H9 (cell line): ENCODE results near the gene CEP162. TPM values are rescaled to one million over a fixed set of nuclear protein-coding genes. Genes with fewer than 3 reads are reported as not detected.

ENCODE experiments used
- DNase-seq: peaks from one replicate; pipeline ENCODE4 v3.0.0-alpha.2; 2017
- H2AFZ ChIP-seq: one replicate; pipeline ENCODE4 v1.6.1; 2013; ENCODE audit warnings: mild to moderate bottlenecking, low read length, control low read depth, moderate library complexity
- H2AK5ac ChIP-seq: 2 replicates; pipeline ENCODE4 v1.6.1; 2013; ENCODE audit warnings: low read length, control low read depth, mixed read lengths; ENCODE audit not compliant: insufficient read length
- H2BK120ac ChIP-seq: one replicate; pipeline ENCODE4 v1.6.1; 2013; ENCODE audit warnings: low read depth, mild to moderate bottlenecking, low read length, control low read depth, inconsistent platforms; ENCODE audit not compliant: poor library complexity, severe bottlenecking
- H2BK12ac ChIP-seq: 2 replicates; pipeline ENCODE4 v1.6.1; 2013; ENCODE audit warnings: low read length, control low read depth, mixed read lengths, low read depth; ENCODE audit not compliant: insufficient read length
- H2BK15ac ChIP-seq: 2 replicates; pipeline ENCODE4 v1.6.1; 2013; ENCODE audit warnings: low read depth, low read length, control low read depth
- H2BK20ac ChIP-seq: one replicate; pipeline ENCODE4 v1.6.1; 2013; ENCODE audit warnings: low read depth, mild to moderate bottlenecking, low read length, control low read depth, inconsistent platforms; ENCODE audit not compliant: poor library complexity, severe bottlenecking
- H2BK5ac ChIP-seq: 2 replicates; pipeline ENCODE4 v1.6.1; 2013; ENCODE audit warnings: low read length, control low read depth, mixed read lengths; ENCODE audit not compliant: insufficient read length
- H3K14ac ChIP-seq: 2 replicates; pipeline ENCODE4 v1.6.1; 2013; ENCODE audit warnings: low read length, control low read depth; ENCODE audit not compliant: insufficient read depth
- H3K18ac ChIP-seq: 2 replicates; pipeline ENCODE4 v1.6.1; 2013; ENCODE audit warnings: low read depth, mild to moderate bottlenecking, mixed read lengths, low read length, control low read depth; ENCODE audit not compliant: insufficient read length
- H3K23ac ChIP-seq: 2 replicates; pipeline ENCODE4 v1.6.1; 2013; ENCODE audit warnings: low read length, control low read depth, mixed read lengths, low read depth; ENCODE audit not compliant: insufficient read length
- H3K23me2 ChIP-seq: 2 replicates; pipeline ENCODE4 v1.6.1; 2013; ENCODE audit warnings: low read depth, mild to moderate bottlenecking, mixed read lengths, low read length, control low read depth; ENCODE audit not compliant: insufficient read length, poor library complexity, severe bottlenecking
- H3K27ac ChIP-seq: 2 replicates; pipeline ENCODE4 v1.5.1; 2013; ENCODE audit warnings: low read length, control low read depth, mixed read lengths, low read depth; ENCODE audit not compliant: insufficient read length
- H3K27me3 ChIP-seq: 2 replicates; pipeline ENCODE4 v1.6.1; 2013; ENCODE audit warnings: low read length, control low read depth, inconsistent platforms; ENCODE audit not compliant: insufficient read depth
- H3K4ac ChIP-seq: 2 replicates; pipeline ENCODE4 v1.6.1; 2013; ENCODE audit warnings: low read depth, mild to moderate bottlenecking, control low read depth, inconsistent platforms, low read length, moderate library complexity
- H3K4me1 ChIP-seq: 2 replicates; pipeline ENCODE4 v1.6.1; 2013; ENCODE audit warnings: low read length, control low read depth, inconsistent platforms; ENCODE audit not compliant: insufficient read depth
- H3K4me2 ChIP-seq: 2 replicates; pipeline ENCODE4 v1.6.1; 2013; ENCODE audit warnings: low read length, control low read depth, mixed read lengths; ENCODE audit not compliant: insufficient read length, insufficient read depth
- H3K56ac ChIP-seq: 2 replicates; pipeline ENCODE4 v1.6.1; 2013; ENCODE audit warnings: low read depth, mild to moderate bottlenecking, mixed read lengths, low read length, control low read depth; ENCODE audit not compliant: insufficient read length
- H3K79me1 ChIP-seq: 2 replicates; pipeline ENCODE4 v1.6.1; 2013; ENCODE audit warnings: low read depth, mild to moderate bottlenecking, moderate library complexity, low read length, control low read depth, inconsistent platforms; ENCODE audit not compliant: insufficient read depth, poor library complexity, severe bottlenecking
- H3K79me2 ChIP-seq: 2 replicates; pipeline ENCODE4 v1.6.1; 2013; ENCODE audit warnings: low read length, control low read depth, inconsistent platforms; ENCODE audit not compliant: insufficient read depth
- H3K9ac ChIP-seq: 2 replicates; pipeline ENCODE4 v1.6.1; 2013; ENCODE audit warnings: low read length, control low read depth, mixed read lengths; ENCODE audit not compliant: insufficient read length; ENCODE audit errors: extremely low read depth
- H3K9me3 ChIP-seq: one replicate; pipeline ENCODE4 v1.6.1; 2013; ENCODE audit warnings: low read depth, low read length, inconsistent platforms; ENCODE audit not compliant: control insufficient read depth
- H3T11ph ChIP-seq: one replicate; pipeline ENCODE4 v1.6.1; 2013; ENCODE audit warnings: mild to moderate bottlenecking, low read length, control low read depth, inconsistent platforms
- H4K20me1 ChIP-seq: one replicate; pipeline ENCODE4 v1.6.1; 2013; ENCODE audit not compliant: control insufficient read depth, insufficient read length, insufficient read depth
- H4K5ac ChIP-seq: 2 replicates; pipeline ENCODE4 v1.6.1; 2013; ENCODE audit warnings: low read depth, mild to moderate bottlenecking, mixed read lengths, low read length, control low read depth; ENCODE audit not compliant: insufficient read length
- H4K8ac ChIP-seq: replicated peaks from 2 replicates; pipeline ENCODE4 v1.6.1; 2013; ENCODE audit warnings: low read length, control low read depth, mixed read lengths, low read depth; ENCODE audit not compliant: insufficient read length
- H4K91ac ChIP-seq: 2 replicates; pipeline ENCODE4 v1.6.1; 2013; ENCODE audit warnings: low read depth, mild to moderate bottlenecking, moderate library complexity, mixed read lengths, low read length, control low read depth; ENCODE audit not compliant: insufficient read length
- H3K27ac Mint-ChIP-seq, 3 experiments: 2 replicates in 2 of 3; 3 replicates in 1 of 3; pipeline ENCODE4 v1.8.0; 2020 to 2021; ENCODE audit warnings: mixed read lengths in 3 of 3, mild to moderate bottlenecking in 1 of 3, moderate library complexity in 1 of 3
- H3K27me3 Mint-ChIP-seq: 2 replicates; pipeline ENCODE4 v1.8.0; 2021; ENCODE audit warnings: low read depth, mild to moderate bottlenecking, moderate library complexity, mixed read lengths
- H3K36me3 Mint-ChIP-seq, 3 experiments: 2 replicates in 2 of 3; 3 replicates in 1 of 3; pipeline ENCODE4 v1.8.0; 2020 to 2021; ENCODE audit warnings: low read depth in 3 of 3, mixed read lengths in 3 of 3; ENCODE audit not compliant: insufficient read depth in 1 of 3
- H3K4me1 Mint-ChIP-seq, 2 experiments: 2 replicates each; pipeline ENCODE4 v1.8.0; 2020; ENCODE audit warnings: mixed read lengths in 2 of 2
- H3K4me3 Mint-ChIP-seq, 2 experiments: 2 replicates in 1 of 2; 3 replicates in 1 of 2; pipeline ENCODE4 v1.8.0; 2020 to 2021; ENCODE audit warnings: mild to moderate bottlenecking in 2 of 2, mixed read lengths in 2 of 2, moderate library complexity in 1 of 2
- H3K9me3 Mint-ChIP-seq, 2 experiments: 2 replicates in 1 of 2; 3 replicates in 1 of 2; pipeline ENCODE4 v1.8.0; 2020; ENCODE audit warnings: mild to moderate bottlenecking in 2 of 2, mixed read lengths in 2 of 2, moderate library complexity in 1 of 2
- WGBS: extraction: QIAGEN DNeasy Blood & Tissue Kit; methylation state at CpG from one replicate; pipeline ENCODE4 v1.1.7; 2013; ENCODE audit warnings: missing lambda C conversion rate, low lambda C conversion rate, mixed read lengths; ENCODE audit not compliant: insufficient read length; ENCODE audit errors: extremely low coverage; 5-methylcytosine and 5-hydroxymethylcytosine counted together
- total RNA-seq: library from RNA; stranded (reverse); gene quantifications from 2 replicates; pipeline ENCODE4 v1.2.1, GENCODE V29; 2021
- TF ChIP-seq, protein P1 (sequence below): fragments of 200-600 bp; sonication (generic); conservative IDR thresholded peaks from 3 replicates; pipeline ENCODE4 v1.8.0; 2021; ENCODE audit warnings: antibody characterized with exemption, mild to moderate bottlenecking

CEP162 gene
- total RNA-seq, 1 experiment from 2014 or later = 11.5 TPM

DNA sequence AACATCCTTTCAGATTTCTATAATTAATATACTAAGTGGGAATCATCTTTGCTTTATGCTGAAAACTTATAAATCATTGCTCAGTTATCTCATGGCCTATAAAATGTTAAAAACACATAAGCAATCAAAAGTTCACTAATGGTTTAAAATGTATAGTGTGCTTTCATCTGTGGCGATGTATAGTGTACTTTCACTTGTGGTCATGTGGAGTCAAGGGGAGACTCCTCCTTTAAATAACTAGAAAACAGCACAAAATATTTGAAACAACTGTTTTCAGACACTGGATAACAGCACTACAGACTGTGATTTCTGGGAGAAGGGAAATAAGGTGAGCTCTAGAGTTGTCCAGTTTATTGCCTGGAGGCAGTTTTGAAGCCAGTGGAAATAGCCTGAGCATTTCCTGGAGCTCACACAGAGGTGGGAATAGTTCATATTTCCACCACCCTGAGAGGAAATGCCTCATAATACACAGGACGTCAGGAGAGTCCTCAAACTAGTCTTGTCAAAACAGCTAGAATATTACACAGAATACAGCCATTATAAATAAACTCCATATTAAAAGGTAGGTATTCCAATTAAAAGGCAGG, 89.4 kb downstream of the CEP162 start:
- H3K79me2 ChIP-seq = no peaks in the 10 kb centered on the region
- no peaks in the 10 kb centered on the region for H4K20me1 ChIP-seq
- H3T11ph ChIP-seq = no peak overlapping the region
- H2AK5ac ChIP-seq = no peak overlapping the region
- H4K5ac ChIP-seq = no peak overlapping the region
- Mint-ChIP-seq H3K4me1 (peaks cover 10 to 18% of the 10 kb centered on the region in 2 experiments), H3K9me3 (peaks cover 16 to 18% of the 10 kb centered on the region in 2 experiments), H3K27me3 (peaks cover 2% of the 10 kb centered on the region; the same call in 1 of the 2 replicates), H3K27ac (no peak overlapping the region; a peak in 2 of 7 replicates), H3K4me3 (no peak overlapping the region), H3K36me3 (peaks cover 18 to 23% (median 22%) of the 10 kb centered on the region in 3 experiments)
- no peak for DNase-seq
- no peak overlapping the region for H3K14ac ChIP-seq
- no peaks in the 10 kb centered on the region for H3K9me3 ChIP-seq
- no peaks in the 10 kb centered on the region for H3K79me1 ChIP-seq
- no peaks in the 10 kb centered on the region for H3K4me1 ChIP-seq
- no peak overlapping the region for H3K18ac ChIP-seq
- no peak overlapping the region for H3K23ac ChIP-seq
- H3K4me2 ChIP-seq = no peak overlapping the region
- H4K91ac ChIP-seq = no peak overlapping the region
- H2BK15ac ChIP-seq = no peak overlapping the region
- no peaks in the 10 kb centered on the region for H3K23me2 ChIP-seq
- H2AFZ ChIP-seq = no peak overlapping the region
- H2BK120ac ChIP-seq = no peak overlapping the region
- no peak overlapping the region for H4K8ac ChIP-seq
- no peak overlapping the region for H3K27ac ChIP-seq
- TF ChIP-seq, protein P1, sequence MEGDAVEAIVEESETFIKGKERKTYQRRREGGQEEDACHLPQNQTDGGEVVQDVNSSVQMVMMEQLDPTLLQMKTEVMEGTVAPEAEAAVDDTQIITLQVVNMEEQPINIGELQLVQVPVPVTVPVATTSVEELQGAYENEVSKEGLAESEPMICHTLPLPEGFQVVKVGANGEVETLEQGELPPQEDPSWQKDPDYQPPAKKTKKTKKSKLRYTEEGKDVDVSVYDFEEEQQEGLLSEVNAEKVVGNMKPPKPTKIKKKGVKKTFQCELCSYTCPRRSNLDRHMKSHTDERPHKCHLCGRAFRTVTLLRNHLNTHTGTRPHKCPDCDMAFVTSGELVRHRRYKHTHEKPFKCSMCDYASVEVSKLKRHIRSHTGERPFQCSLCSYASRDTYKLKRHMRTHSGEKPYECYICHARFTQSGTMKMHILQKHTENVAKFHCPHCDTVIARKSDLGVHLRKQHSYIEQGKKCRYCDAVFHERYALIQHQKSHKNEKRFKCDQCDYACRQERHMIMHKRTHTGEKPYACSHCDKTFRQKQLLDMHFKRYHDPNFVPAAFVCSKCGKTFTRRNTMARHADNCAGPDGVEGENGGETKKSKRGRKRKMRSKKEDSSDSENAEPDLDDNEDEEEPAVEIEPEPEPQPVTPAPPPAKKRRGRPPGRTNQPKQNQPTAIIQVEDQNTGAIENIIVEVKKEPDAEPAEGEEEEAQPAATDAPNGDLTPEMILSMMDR = no peak
- no CpG with 5 or more reads among the region's 2 CpGs for WGBS
- H2BK12ac ChIP-seq = no peak overlapping the region
- H3K56ac ChIP-seq = no peak overlapping the region
- no peaks in the 10 kb centered on the region for H3K27me3 ChIP-seq
- no peak overlapping the region for H2BK5ac ChIP-seq
- no peak overlapping the region for H2BK20ac ChIP-seq
- no peak overlapping the region for H3K4ac ChIP-seq
- no peak overlapping the region for H3K9ac ChIP-seq
